ENCODE data around the gene TCF4. TPM values are rescaled to one million over a fixed set of nuclear protein-coding genes. Genes with fewer than 3 reads are reported as not detected.

TCF4 gene
- total RNA-seq, 1 experiment from 2014 or later = 12.5 TPM

- H3K4me3 ChIP-seq (ENCODE audit: low read length) = no peak overlapping the region
- BruUV-seq (replicated peaks) = no TSS peak
- no peak overlapping the region for H3K4me2 ChIP-seq (ENCODE audit: low read length)
- no peak overlapping the region for H3K27ac ChIP-seq (ENCODE audit: low read length)
- H3K36me3 ChIP-seq (ENCODE audit: low read depth, low read length) = no peaks in the 10 kb centered on the region
- no peaks in the 10 kb centered on the region for H4K20me1 ChIP-seq (ENCODE audit: low read length)
- ATAC-seq (no peak), DNase-seq (no peak)
- H3K9ac ChIP-seq (ENCODE audit: low read length) = no peak overlapping the region
- no peaks in the 10 kb centered on the region for H3F3A ChIP-seq (ENCODE audit: low read length, unreplicated experiment)
- ChIA-PET CTCF (no interaction called here), POLR2A (ENCODE audit: unreplicated experiment) (no interaction called here)
- TF ChIP-seq EZH2phosphoT487 (IDR thresholded peaks at IDR 0.05; ENCODE audit: borderline replicate concordance, low read length) (no peak), EZH2 (IDR thresholded peaks at IDR 0.05; ENCODE audit: low read length, unreplicated experiment) (no peak)
- TF ChIP-seq, protein P1, sequence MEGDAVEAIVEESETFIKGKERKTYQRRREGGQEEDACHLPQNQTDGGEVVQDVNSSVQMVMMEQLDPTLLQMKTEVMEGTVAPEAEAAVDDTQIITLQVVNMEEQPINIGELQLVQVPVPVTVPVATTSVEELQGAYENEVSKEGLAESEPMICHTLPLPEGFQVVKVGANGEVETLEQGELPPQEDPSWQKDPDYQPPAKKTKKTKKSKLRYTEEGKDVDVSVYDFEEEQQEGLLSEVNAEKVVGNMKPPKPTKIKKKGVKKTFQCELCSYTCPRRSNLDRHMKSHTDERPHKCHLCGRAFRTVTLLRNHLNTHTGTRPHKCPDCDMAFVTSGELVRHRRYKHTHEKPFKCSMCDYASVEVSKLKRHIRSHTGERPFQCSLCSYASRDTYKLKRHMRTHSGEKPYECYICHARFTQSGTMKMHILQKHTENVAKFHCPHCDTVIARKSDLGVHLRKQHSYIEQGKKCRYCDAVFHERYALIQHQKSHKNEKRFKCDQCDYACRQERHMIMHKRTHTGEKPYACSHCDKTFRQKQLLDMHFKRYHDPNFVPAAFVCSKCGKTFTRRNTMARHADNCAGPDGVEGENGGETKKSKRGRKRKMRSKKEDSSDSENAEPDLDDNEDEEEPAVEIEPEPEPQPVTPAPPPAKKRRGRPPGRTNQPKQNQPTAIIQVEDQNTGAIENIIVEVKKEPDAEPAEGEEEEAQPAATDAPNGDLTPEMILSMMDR (conservative IDR thresholded peaks at IDR 0.05; ENCODE audit: low read depth, low read length) = no peak
- H3K27me3 ChIP-seq (ENCODE audit: low read length) = no peaks in the 10 kb centered on the region
- no peaks in the 10 kb centered on the region for H3K79me2 ChIP-seq (ENCODE audit: low read length)
- H2AFZ ChIP-seq (ENCODE audit: low read length) = no peak overlapping the region
- no peaks in the 10 kb centered on the region for H3K9me3 ChIP-seq (ENCODE audit: low read length)
- intact Hi-C loops (cut with micrococcal nuclease) = no loop called here
- H3K4me1 ChIP-seq (ENCODE audit: insufficient read depth, low read length) = no peaks in the 10 kb centered on the region
- no peaks in the 10 kb centered on the region for H3K9me2 ChIP-seq (replicated peaks; ENCODE audit: low read length)
Measured at GRCh38 chr18:55337908-55338521, 250.0 kb downstream of the TCF4 start.

DNA sequence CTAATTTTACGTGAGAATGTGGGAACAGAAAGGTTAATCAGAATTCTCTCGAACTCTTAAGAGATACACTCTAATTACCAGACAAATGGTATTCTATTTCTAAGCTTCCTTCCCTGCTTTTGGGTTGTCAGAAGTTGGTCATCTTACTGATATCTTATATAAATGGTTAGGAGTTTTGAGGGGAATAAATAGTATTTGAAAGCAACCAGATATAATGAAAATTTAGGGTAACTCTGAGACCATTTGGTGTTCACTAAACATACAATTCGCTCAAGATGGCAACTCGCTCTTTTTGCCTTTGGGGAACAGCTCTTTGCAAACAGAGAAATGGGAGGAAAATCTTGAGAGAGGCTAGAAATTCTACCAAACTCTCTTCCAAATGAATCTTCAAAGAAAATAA lies 250.9 kb downstream of the TCF4 start:
- CTCF ChIA-PET = no interaction called here

More for the DNA sequence above, 250.9 kb downstream of the TCF4 start:
- no peaks in the 10 kb centered on the region for H3K27me3 ChIP-seq (ENCODE audit: low read length)
- DNase-seq (no peak), ATAC-seq (no peak)
- H3K9me3 ChIP-seq (ENCODE audit: low read length) = no peaks in the 10 kb centered on the region
- no peak overlapping the region for H3K4me3 ChIP-seq (ENCODE audit: low read length)
- no peak overlapping the region for H2AFZ ChIP-seq (ENCODE audit: low read length)
- intact Hi-C loops (cut with micrococcal nuclease) = no loop called here
- no peaks in the 10 kb centered on the region for H4K20me1 ChIP-seq (ENCODE audit: low read length)
- no peaks in the 10 kb centered on the region for H3K36me3 ChIP-seq (ENCODE audit: low read depth, low read length)
- no peak overlapping the region for H3K4me2 ChIP-seq (ENCODE audit: low read length)
- POLR2A ChIA-PET (ENCODE audit: unreplicated experiment) = no interaction called here
- TF ChIP-seq EZH2 (IDR thresholded peaks at IDR 0.05; ENCODE audit: low read length, unreplicated experiment) (no peak), EZH2phosphoT487 (IDR thresholded peaks at IDR 0.05; ENCODE audit: borderline replicate concordance, low read length) (no peak)
- TF ChIP-seq, protein P1 (conservative IDR thresholded peaks at IDR 0.05; ENCODE audit: low read depth, low read length) = no peak
- no peak overlapping the region for H3K9ac ChIP-seq (ENCODE audit: low read length)
- no peaks in the 10 kb centered on the region for H3K9me2 ChIP-seq (replicated peaks; ENCODE audit: low read length)
- H3F3A ChIP-seq (ENCODE audit: low read length, unreplicated experiment) = no peaks in the 10 kb centered on the region
- H3K27ac ChIP-seq (ENCODE audit: low read length) = no peak overlapping the region
- H3K4me1 ChIP-seq (ENCODE audit: insufficient read depth, low read length) = no peaks in the 10 kb centered on the region
- BruUV-seq (replicated peaks) = no TSS peak
- H3K79me2 ChIP-seq (ENCODE audit: low read length) = no peaks in the 10 kb centered on the region
